GM12873 (cell line): ENCODE results near the gene AVL9.

Source experiments
- CTCF ChIP-seq: IDR thresholded peaks from 2 replicates; pipeline ENCODE4 v1.5.1; 2012; ENCODE audit warnings: low read depth, mild to moderate bottlenecking, moderate library complexity, low read length, control low read depth; ENCODE audit not compliant: insufficient read depth; ENCODE audit errors: missing control alignments

AVL9 gene

DNA sequence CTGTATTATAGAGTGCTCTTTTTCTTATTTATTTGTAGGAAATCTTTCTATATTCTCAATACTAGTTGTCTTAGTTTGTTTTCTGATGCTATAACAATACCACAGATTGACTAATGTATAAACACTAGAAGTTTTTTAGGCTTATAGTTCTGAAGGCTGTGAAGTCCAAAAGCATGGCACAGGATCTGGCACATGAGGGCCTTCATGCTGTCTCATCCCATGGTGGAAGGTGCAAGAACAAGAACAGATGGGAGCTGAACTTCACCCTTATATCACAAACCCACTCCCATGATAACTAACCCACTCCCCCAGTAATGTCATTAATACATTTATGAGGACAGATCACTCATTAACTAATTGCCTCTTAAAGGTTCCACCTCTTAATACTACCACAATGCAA is 109.7 kb downstream of the AVL9 start:
- no peak for TF ChIP-seq CTCF

GRCh38 chr7:32609463-32609862 is 114.2 kb downstream of the AVL9 start:
- no peak for TF ChIP-seq CTCF

- no peak for TF ChIP-seq CTCF
Observed at GRCh38 chr7:32611201-32612099, 116.2 kb downstream of the AVL9 start.

- TF ChIP-seq CTCF = no peak
Observed at GRCh38 chr7:32616625-32617024, 121.3 kb downstream of the AVL9 start.

GRCh38 chr7:32618470-32618869 is 123.2 kb downstream of the AVL9 start:
- TF ChIP-seq CTCF = no peak

DNA sequence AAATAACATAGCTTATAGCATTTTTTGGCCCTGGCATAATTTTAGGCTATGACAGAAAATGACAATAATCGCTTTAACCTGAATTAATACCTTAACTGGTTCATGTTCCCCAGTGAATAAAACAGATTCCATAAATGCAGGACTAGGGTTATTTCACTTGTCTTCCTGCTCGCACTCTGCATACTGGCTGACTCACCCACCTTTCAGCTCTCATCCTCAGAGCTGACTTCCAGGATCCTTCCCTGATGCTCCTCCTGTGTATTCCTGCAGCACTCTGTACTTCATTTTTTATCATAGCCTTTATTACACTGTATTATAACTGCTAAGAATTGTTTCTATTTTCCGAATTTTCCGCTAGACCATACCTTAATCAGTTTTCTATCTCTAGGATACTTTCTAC is 123.7 kb downstream of the AVL9 start:
- TF ChIP-seq CTCF = no peak

GRCh38 chr7:32631021-32631420 is 135.7 kb downstream of the AVL9 start:
- TF ChIP-seq CTCF = no peak
